GM12892 (cell line): ENCODE data around the gene RPGRIP1.
"Not testable (repeated sequence)": the region's sequence is repeated elsewhere in the genome, so short reads cannot be mapped to it uniquely, and the experiment has no call there.

Experiments used
- DNase-seq: peaks from one replicate; pipeline ENCODE4 v3.0.0; 2011; ENCODE audit not compliant: insufficient read length
- FAIRE-seq: peaks from 2 replicates; lab custom pipeline; 2011; peaks lifted over from hg19 to GRCh38; lab: Jason Lieb, UNC
- POLR2A ChIP-seq: IDR thresholded peaks from 2 replicates; pipeline ENCODE4 v1.6.1; 2011; ENCODE audit warnings: low read depth, low read length, control low read depth
- POLR2AphosphoS5 ChIP-seq: IDR thresholded peaks from 2 replicates; pipeline ENCODE4 v1.6.1; 2011; ENCODE audit warnings: low read depth, low read length, control low read depth
- TAF1 ChIP-seq: IDR thresholded peaks from 2 replicates; pipeline ENCODE4 v1.6.1; 2011; ENCODE audit warnings: low read depth, mild to moderate bottlenecking, control low read depth, low read length, borderline replicate concordance

The RPGRIP1 gene

DNA sequence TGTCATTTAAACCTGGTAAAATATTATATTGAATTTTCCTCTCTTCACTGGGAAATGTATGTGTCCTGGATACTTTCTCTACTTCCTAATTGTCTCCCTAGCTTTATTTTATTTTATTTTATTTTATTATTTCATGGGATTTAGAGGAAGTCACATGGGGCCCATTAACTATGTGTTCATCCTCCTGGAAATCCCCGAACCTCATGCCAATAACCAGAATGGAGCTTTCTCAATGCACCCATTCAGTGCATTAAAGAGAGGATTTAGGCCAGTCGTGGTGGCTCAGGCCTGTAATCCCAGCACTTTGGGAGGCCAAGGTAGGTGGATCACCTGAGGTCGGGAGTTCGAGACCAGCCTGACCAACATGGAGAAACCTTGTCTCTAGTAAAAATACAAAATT lies 1.3 kb upstream of the RPGRIP1 start:
- TF ChIP-seq POLR2A (no peak), POLR2AphosphoS5 (no peak), TAF1 (no peak)
- FAIRE-seq, result no peak
- DNase-seq, result no peak

DNA sequence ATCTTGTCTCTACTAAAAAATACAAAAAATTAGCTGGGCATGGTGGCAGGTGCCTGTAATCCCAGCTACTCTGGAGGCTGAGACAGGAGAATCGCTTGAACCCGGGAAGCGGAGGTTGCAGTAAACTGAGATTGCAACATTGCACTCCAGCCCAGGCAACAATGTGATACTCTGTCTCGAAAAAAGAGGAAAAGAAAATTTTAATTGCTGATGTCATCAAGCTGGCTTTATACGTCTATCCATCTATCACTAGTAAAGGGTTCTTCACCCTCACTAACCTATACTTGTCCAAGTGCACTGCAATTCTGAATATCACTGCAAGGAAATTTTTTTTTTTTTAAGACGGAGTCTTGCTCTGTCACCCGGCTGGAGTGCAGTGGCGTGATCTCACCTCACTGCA lies 2.0 kb downstream of the RPGRIP1 start:
- FAIRE-seq, DNase-seq: not testable (repeated sequence)

- DNase-seq, FAIRE-seq: not testable (repeated sequence)
These were observed 6.6 kb downstream of the RPGRIP1 start for GRCh38 chr14:21286516-21286915.

GRCh38 chr14:21287168-21287567 lies 7.3 kb downstream of the RPGRIP1 start:
- no peak for FAIRE-seq
- no peak for TF ChIP-seq POLR2AphosphoS5
- no peak for TF ChIP-seq POLR2A
- no peak for TF ChIP-seq TAF1
- DNase-seq, result no peak

DNA sequence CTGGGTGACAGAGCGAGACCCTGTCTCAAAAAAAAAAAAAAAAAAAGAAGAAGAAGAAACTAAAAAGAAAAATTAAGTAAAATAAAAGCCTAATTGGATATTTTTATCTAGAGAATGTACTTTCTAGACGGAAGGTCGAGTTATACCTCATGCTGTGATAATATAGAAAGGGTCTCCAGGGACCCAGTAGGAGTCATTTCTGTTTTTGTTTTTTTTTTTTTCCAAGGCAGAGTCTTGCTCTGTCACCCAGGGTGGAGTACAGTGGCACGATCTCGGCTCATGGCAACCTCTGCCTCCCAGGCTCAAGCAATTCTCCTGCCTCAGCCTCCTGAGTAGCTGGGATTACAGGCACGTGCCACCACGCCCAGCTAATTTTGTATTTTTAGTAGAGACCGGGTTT lies 14.1 kb downstream of the RPGRIP1 start:
- FAIRE-seq, DNase-seq: not testable (repeated sequence)

- DNase-seq (no peak), FAIRE-seq (no peak)
- TF ChIP-seq POLR2AphosphoS5, result no peak
- TF ChIP-seq TAF1, result no peak
- TF ChIP-seq POLR2A, result no peak
These were observed 18.5 kb downstream of the RPGRIP1 start for GRCh38 chr14:21298358-21298757.

DNA sequence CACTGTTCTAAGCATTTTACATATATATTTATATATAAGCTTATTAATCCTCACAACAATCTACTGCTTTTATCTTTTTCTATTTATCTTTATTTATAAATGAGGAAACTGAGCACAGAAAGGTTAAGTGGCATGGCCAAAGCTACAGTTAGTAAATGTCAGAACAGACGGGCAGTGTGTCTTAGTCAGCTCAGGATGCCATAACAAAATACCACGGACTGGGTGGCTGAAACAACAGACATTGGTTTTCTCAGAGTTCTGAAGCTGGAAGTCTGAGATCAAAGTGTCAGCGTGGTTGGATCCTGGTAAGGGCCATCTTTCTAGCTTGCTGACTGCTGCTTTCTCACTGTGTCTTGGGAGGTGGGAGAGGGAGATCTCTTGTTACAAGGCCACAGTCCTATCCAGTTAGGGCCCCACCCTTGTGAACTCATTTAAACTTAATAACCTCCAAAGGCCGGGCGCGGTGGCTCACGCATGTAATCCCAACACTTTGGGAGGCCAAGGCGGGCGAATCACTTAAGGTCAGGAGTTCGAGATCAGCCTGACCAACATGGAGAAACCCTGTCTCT lies 19.8 kb downstream of the RPGRIP1 start:
- FAIRE-seq, result no peak
- TF ChIP-seq POLR2AphosphoS5, result no peak
- TF ChIP-seq TAF1, result no peak
- TF ChIP-seq POLR2A, result no peak
- DNase-seq, result no peak

- no peak for FAIRE-seq
- no peak for TF ChIP-seq TAF1
- no peak for TF ChIP-seq POLR2A
- no peak for TF ChIP-seq POLR2AphosphoS5
- no peak for DNase-seq
These were observed 21.0 kb downstream of the RPGRIP1 start for GRCh38 chr14:21300892-21301291.

- DNase-seq, result no peak
- no peak for TF ChIP-seq TAF1
- TF ChIP-seq POLR2AphosphoS5, result no peak
- TF ChIP-seq POLR2A, result no peak
- no peak for FAIRE-seq
These were observed 22.3 kb downstream of the RPGRIP1 start for GRCh38 chr14:21302013-21302835.

GRCh38 chr14:21302836-21303140 lies 22.9 kb downstream of the RPGRIP1 start:
- not testable (repeated sequence) for DNase-seq, FAIRE-seq

DNA sequence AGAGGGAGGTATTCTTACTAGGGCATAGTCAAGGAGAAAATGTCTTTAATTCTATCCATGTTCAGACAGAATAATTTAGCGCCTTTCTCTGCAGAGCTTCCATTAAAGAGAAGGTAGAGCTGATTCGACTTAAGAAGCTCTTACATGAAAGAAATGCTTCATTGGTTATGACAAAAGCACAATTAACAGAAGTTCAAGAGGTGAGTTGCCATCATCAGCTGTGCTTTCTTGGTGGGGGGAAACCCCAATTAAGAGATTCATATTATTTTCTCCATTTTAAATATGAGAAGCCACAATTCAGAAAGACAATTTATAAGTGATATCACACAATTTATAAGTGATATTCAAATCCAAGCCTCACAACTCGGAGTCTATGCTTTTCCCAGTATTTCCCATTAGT lies 27.8 kb downstream of the RPGRIP1 start:
- TF ChIP-seq POLR2A, result no peak
- TF ChIP-seq POLR2AphosphoS5, result no peak
- TF ChIP-seq TAF1, result no peak
- no peak for FAIRE-seq
- no peak for DNase-seq

- FAIRE-seq, result no peak
- TF ChIP-seq TAF1 (no peak), POLR2A (no peak)
- DNase-seq, result no peak
These were observed 28.2 kb downstream of the RPGRIP1 start for GRCh38 chr14:21308132-21308478.
